Fibroblast of lung (primary cell): Measurements from ENCODE around the gene SYT3.

Experiments
- CTCF ChIP-seq, 2 donors: IDR thresholded peaks in 1 of 2; conservative IDR thresholded peaks in 1 of 2; 1 replicate in 1 of 2; 2 replicates in 1 of 2; pipeline ENCODE4 v1.5.1; 2011 to 2012; ENCODE audit warnings: low read length in 2 of 2, control low read depth in 1 of 2, inconsistent platforms in 1 of 2, low read depth in 1 of 2, mild to moderate bottlenecking in 1 of 2
- EZH2 ChIP-seq: IDR thresholded peaks from 2 replicates; pipeline ENCODE4 v1.5.1; 2012; ENCODE audit warnings: low read length, control low read depth, mild to moderate bottlenecking; ENCODE audit errors: missing control alignments

GRCh38 chr19:50667759-50668231, 28.1 kb upstream of the SYT3 start:
- TF ChIP-seq CTCF (conservative IDR thresholded peaks at IDR 0.05 in 1 of 2, IDR thresholded peaks at IDR 0.05 in 1 of 2; ENCODE audit: low read depth in 1 of 2, low read length in 2 of 2), result no peak
- peak; percentile 89 for TF ChIP-seq EZH2
